C4-2B (cell line): ENCODE results near the gene KRTAP10-8.
"Not testable (repeated sequence)": the region's sequence is repeated elsewhere in the genome, so short reads cannot be mapped to it uniquely, and the experiment has no call there.

Source experiments
- H3K27ac ChIP-seq: fragments of 450-650 bp; 2 replicates; pipeline ENCODE4 v1.5.1; 2017
- ZFX ChIP-seq: fragments of 450-650 bp; IDR thresholded peaks from 2 replicates; pipeline ENCODE4 v1.6.1; 2017
- TF ChIP-seq, protein P1 (sequence below): fragments of 450-650 bp; conservative IDR thresholded peaks from 2 replicates; pipeline ENCODE4 v1.5.1; 2017; ENCODE audit warnings: mild to moderate bottlenecking

KRTAP10-8 gene

DNA sequence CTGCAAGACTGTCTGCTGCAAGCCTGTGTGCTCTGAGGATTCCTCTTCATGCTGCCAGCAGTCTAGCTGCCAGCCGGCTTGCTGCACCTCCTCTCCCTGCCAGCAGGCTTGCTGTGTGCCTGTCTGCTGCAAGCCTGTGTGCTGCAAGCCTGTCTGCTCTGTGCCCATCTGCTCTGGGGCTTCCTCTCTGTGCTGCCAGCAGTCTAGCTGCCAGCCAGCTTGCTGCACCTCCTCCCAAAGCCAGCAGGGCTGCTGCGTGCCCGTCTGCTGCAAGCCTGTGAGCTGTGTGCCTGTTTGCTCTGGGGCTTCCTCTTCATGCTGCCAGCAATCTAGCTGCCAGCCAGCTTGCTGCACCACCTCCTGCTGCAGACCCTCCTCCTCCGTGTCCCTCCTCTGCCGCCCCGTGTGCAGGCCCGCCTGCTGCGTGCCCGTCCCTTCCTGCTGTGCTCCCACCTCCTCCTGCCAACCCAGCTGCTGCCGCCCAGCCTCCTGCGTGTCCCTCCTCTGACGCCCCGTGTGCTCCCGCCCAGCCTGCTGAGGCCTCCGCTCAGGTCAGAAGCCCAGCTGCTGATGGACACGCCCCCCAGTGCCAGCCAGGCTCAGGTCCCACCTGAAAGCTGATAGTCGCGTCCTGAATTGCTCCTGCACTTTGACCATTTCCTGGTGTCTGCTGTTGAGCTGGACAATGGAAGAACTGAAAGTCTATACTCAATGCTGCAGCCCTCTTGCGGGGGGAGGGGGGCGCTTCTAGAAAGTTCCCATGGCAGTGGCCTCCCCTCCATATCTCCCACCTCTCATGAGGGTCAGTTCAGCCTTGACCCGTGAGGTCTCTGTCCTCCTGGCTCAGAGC is 37.2 kb upstream of the KRTAP10-8 start:
- H3K27ac ChIP-seq: peak overlapping the region; percentile 31; the same call in 1 of the 2 replicates
- TF ChIP-seq ZFX: no peak
- TF ChIP-seq, protein P1, sequence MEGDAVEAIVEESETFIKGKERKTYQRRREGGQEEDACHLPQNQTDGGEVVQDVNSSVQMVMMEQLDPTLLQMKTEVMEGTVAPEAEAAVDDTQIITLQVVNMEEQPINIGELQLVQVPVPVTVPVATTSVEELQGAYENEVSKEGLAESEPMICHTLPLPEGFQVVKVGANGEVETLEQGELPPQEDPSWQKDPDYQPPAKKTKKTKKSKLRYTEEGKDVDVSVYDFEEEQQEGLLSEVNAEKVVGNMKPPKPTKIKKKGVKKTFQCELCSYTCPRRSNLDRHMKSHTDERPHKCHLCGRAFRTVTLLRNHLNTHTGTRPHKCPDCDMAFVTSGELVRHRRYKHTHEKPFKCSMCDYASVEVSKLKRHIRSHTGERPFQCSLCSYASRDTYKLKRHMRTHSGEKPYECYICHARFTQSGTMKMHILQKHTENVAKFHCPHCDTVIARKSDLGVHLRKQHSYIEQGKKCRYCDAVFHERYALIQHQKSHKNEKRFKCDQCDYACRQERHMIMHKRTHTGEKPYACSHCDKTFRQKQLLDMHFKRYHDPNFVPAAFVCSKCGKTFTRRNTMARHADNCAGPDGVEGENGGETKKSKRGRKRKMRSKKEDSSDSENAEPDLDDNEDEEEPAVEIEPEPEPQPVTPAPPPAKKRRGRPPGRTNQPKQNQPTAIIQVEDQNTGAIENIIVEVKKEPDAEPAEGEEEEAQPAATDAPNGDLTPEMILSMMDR: no peak; the same call in 1 of the 2 replicates

GRCh38 chr21:44575307-44576024 is 36.4 kb upstream of the KRTAP10-8 start:
- TF ChIP-seq, protein P1: no peak
- no peak for TF ChIP-seq ZFX
- H3K27ac ChIP-seq: no peak overlapping the region

GRCh38 chr21:44576025-44576420 is 35.9 kb upstream of the KRTAP10-8 start:
- TF ChIP-seq, protein P1: no peak
- TF ChIP-seq ZFX: no peak
- no peak overlapping the region for H3K27ac ChIP-seq

DNA sequence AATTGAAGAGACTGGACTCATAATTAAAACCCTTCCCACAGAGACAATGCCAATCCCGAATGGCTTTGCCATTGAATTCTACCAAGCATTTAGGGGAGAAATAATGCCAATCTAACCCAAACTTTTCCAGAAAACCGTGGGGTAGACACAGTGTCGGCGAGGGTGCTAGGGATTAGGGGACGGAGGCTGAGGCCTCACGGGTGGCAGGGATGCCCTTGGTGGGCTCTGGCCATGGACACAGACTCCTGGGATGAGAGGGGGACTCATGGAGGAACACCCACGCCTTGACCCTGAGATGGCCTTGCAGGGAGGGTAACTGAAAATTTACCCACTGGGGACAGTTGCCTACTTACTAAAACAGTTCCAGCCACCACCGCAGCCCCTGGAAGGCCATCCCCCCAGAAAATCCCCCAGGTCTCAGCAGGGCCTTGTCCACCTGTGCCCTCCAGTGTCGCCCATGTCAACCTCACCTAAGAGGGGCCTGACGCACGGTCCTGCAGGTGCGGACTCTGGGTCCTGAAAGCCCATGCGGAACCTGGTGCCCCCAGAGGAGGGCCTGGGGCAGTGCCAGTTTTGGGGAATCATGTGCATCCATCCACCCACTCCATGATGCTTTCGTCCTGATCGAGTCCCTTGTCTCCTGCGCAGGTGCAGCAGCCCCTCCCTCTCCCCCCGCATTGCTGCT is 33.4 kb upstream of the KRTAP10-8 start:
- no peak overlapping the region for H3K27ac ChIP-seq
- TF ChIP-seq, protein P1: no peak
- TF ChIP-seq ZFX: no peak

DNA sequence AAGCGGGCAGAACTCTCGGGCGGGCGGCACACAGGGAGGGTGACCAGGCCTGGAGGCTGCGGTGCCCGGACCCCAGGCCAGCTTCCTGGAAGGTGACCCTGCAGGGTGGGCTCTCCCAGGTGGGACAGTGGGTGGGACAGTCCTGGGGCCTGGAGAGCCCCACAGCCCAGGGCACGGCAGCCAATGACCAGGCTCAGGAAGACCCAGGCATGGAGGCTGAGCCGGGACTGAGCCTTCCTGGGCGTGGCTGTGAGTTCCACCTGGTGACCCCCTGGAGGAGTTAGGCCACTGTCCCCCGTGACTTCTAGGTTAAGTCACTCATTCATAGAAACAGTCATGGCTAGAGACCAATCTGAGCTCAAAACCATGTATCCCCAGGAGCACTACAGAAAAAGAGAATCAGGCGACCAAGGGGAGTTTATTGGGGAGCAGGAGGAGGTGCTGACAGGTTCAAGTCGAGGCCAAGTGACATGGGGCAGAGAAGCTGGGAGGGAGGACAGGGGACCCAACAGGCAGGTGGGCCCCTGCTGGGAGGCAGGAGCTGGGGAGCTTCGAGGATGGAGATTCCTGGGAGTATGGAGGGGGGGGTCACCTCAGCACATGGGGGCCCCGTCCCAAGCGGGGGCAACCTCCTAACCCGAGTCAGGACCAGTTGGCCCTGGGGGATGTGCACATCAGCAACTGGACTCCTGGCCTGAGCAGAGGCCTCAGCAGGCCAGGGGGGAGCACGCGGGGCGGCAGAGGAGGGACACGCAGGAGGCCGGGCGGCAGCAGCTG is 32.6 kb upstream of the KRTAP10-8 start:
- H3K27ac ChIP-seq: no peak overlapping the region
- TF ChIP-seq, protein P1: no peak
- no peak for TF ChIP-seq ZFX

DNA sequence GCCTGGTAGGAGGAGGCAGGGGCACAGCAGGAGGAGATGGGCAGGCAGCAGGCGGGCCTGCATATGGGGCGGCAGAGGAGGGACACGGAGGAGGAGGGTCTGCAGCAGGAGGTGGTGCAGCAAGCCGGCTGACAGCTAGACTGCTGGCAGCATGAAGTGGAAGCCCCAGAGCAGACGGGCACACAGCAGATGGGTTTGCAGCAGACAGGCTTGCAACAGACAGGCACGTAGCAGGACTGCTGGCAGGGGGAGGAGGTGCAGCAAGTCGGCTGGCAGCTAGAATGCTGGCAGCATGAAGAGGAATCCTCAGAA is 32.1 kb upstream of the KRTAP10-8 start:
- no peak for TF ChIP-seq ZFX
- TF ChIP-seq, protein P1: no peak
- no peak overlapping the region for H3K27ac ChIP-seq

GRCh38 chr21:44580231-44580821 is 31.6 kb upstream of the KRTAP10-8 start, which contains the start of gene KRTAP10-5:
Gene KRTAP10-5, minus strand, starts transcription at chr21:44580604. Its CDS starts 26 bp downstream, at chr21:44580578.
- not testable (repeated sequence) for H3K27ac ChIP-seq
